SW 1271 (cell line): ENCODE results near the gene HBD.
A peak's percentile ranks its signal among the peaks of the same experiment; 100 is the strongest.

Experiments used
- DNase-seq, 2 experiments: peaks; one replicate each; lab custom pipeline; 2025; lab: John Stamatoyannopoulos, UW

The HBD gene

GRCh38 chr11:5232821-5233220, 1.5 kb downstream of the HBD start:
- no peak for DNase-seq

DNA sequence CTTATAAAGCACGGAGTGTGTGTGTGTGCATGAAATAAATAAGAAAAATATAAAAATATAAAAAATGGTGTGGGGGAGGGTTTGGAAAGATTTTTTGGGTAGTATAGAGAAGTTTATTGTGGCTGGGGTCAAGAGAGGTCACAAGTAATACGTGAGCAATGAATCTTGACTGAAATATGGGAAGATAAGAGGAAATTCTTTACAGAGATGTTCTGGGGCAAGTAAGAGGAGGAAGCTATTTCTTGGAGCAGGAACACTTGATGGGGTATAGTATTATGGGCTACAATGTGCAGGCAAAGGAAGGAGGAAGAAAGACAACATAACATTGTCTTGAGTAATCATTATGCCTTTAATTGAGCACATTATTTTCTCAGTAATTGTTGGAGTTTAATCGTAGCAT, 2.1 kb downstream of the HBD start:
- DNase-seq, result no peak

GRCh38 chr11:5231111-5231510, 3.2 kb downstream of the HBD start:
- DNase-seq, result no peak

- DNase-seq, result no peak
Measured at GRCh38 chr11:5230266-5230665, 4.0 kb downstream of the HBD start.

DNA sequence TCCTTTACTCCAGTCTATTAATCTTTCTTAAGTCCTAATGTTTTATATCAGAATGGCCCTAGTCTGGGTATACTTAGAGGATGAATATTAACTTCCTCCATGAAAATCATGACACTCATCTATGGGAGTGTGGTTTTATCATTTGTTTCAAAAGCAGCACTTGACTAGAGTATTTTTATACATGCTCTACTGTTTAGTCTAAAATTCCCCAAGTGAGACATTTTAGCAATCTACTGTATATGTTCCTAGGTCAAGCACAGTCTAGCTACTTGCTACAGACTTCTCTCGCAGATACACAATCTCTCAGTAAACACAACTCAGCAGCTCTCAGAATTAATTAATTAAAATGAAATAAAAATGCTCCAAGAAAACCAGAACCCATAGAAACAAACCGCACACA, 4.5 kb downstream of the HBD start:
- no peak for DNase-seq

DNA sequence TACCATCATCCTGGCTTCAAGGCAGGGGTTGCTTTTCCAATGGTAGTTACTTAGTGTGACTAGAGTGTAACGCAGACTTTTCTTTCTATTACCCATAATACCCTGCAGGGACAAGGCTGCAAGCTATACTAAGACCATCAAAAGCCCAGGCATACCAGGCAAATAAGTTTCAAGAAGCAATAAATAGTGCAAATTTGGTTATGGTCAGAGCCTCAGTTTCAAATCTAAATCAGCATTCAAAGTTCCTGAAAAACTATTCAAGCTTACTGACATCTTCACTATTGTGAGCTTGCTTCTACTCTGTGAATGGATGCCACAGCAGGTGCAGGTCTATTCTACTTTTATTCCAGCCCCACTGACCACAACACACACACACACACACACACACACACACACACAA, 4.9 kb downstream of the HBD start:
- DNase-seq, result no peak

- no peak for DNase-seq
Measured at GRCh38 chr11:5228124-5228523, 6.2 kb downstream of the HBD start.

DNA sequence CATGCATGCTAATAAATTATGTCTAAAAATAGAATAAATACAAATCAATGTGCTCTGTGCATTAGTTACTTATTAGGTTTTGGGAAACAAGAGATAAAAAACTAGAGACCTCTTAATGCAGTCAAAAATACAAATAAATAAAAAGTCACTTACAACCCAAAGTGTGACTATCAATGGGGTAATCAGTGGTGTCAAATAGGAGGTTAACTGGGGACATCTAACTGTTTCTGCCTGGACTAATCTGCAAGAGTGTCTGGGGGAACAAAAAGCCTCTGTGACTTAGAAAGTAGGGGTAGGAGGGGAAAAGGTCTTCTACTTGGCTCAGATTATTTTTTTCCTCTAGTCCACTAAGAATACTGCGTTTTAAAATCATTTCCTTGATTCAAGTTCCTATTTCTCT, 6.6 kb downstream of the HBD start:
- DNase-seq, result no peak

- DNase-seq, result peak in 1 of 2 experiments; percentile 17
Measured at GRCh38 chr11:5226732-5227310, 7.5 kb downstream of the HBD start, which contains the start of gene HBB. Gene HBB, minus strand, starts transcription at chr11:5227071. Its CDS starts 50 bp downstream, at chr11:5227021.

DNA sequence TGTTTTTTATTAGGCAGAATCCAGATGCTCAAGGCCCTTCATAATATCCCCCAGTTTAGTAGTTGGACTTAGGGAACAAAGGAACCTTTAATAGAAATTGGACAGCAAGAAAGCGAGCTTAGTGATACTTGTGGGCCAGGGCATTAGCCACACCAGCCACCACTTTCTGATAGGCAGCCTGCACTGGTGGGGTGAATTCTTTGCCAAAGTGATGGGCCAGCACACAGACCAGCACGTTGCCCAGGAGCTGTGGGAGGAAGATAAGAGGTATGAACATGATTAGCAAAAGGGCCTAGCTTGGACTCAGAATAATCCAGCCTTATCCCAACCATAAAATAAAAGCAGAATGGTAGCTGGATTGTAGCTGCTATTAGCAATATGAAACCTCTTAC, 8.8 kb downstream of the HBD start:
- no peak for DNase-seq

- no peak for DNase-seq
Measured at GRCh38 chr11:5224538-5225479, 9.5 kb downstream of the HBD start.

GRCh38 chr11:5223686-5224085, 10.6 kb downstream of the HBD start:
- no peak for DNase-seq

- no peak for DNase-seq
Measured at GRCh38 chr11:5223146-5223545, 11.1 kb downstream of the HBD start.

GRCh38 chr11:5210376-5210885, 23.9 kb downstream of the HBD start:
- DNase-seq, result no peak

GRCh38 chr11:5204787-5205186, 29.5 kb downstream of the HBD start:
- DNase-seq, result peak; percentile 56 to 76

- no peak for DNase-seq
Measured at GRCh38 chr11:5203366-5203765, 30.9 kb downstream of the HBD start.

DNA sequence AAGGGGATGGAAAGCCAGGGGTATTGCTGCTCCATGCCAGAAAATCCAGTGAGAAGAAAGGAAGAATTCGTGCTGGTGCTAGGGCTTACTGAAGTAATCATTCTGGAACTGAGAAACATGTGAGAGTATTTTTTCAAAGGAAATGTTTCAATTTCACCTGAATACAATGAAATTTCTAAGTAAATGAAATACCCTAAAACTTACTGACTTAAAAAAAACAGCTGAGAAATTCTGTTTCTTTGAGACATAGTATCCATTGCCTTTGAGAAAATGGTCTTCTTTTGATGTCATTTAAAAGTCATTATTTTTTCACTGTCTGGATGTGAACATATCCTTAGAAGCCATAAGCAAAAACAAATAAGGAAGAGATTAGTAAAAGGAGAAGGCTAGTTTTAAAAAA, 33.7 kb downstream of the HBD start, which contains the start of gene OR51V1:
Gene OR51V1, minus strand, starts transcription at position 101 of the 400 bp plus-strand sequence. Its CDS starts 0 bp downstream, at position 101.
- no peak for DNase-seq

GRCh38 chr11:5198285-5198684, 36.0 kb downstream of the HBD start:
- no peak for DNase-seq

- no peak for DNase-seq
Measured at GRCh38 chr11:5197536-5197935, 36.7 kb downstream of the HBD start.

DNA sequence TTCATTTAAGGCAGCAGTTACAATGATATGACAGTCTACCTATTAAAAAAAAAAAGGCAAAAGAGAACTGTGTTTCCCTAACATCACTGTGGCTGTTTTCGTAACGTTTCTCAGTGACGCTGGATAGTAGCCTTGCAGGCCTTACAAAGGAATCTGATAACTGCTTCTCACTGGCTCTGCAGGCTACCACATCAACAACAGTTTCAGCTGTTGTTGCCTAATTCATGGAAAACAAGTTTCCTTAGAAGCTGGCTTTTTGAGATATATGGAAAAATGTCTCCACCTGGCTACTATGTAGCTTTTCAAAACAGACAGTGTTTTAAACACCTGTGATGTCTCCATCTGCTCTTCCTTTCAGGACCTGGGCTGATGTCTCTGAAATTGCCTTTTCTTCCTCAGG, 37.6 kb downstream of the HBD start:
- no peak for DNase-seq

GRCh38 chr11:5196067-5196466, 38.2 kb downstream of the HBD start:
- DNase-seq, result no peak

GRCh38 chr11:5192738-5193137, 41.5 kb downstream of the HBD start:
- no peak for DNase-seq

DNA sequence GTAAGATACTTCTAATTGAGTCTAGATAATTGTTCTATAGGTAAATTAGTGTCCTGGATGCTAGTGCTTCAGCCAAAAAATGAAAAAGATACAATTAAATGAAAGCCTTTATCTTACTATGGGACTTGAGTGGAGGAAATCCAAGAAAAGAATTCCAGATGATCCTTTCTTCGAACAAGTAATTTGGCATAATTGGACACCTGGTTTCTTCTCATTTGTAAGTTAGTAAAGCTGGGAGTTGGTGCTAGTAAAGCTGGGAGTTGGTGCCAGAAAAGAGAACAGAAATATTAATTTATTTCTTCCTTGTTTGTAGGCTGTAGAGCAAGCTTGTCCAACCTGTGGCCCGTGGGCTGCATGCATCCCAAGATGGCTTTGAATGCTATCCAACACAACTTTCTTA, 46.1 kb downstream of the HBD start:
- no peak for DNase-seq
